NCI-H2029 (cell line): Measurements from ENCODE around the gene GSK3B.

Experiments
- DNase-seq: peaks from one replicate; lab custom pipeline; 2025; lab: John Stamatoyannopoulos, UW

GSK3B gene

DNA sequence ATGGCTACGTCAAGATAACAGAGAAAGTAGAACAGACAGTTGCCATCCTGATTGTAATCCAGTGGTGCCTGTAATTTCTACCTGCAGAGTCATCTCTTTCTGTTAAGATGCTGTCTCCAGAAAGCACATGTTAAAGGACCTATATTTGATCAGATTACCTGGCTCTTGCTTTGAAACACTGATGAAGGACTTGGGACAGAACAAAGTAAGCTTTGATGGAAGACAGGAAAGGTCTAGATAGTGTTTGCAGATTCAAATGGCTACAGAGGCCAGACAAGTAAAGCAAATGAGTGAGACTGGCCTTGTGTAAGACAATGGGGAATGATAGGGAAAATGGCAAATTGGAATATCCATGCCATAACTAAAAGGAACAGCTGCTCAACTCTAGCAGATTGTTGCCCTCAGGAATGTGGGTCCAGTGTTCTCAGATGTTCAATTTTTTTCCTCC lies 1.8 kb upstream of the GSK3B start:
- DNase-seq = no peak

GRCh38 chr3:120095226-120095978 lies 1.2 kb upstream of the GSK3B start:
- peak; percentile 93 for DNase-seq

DNA sequence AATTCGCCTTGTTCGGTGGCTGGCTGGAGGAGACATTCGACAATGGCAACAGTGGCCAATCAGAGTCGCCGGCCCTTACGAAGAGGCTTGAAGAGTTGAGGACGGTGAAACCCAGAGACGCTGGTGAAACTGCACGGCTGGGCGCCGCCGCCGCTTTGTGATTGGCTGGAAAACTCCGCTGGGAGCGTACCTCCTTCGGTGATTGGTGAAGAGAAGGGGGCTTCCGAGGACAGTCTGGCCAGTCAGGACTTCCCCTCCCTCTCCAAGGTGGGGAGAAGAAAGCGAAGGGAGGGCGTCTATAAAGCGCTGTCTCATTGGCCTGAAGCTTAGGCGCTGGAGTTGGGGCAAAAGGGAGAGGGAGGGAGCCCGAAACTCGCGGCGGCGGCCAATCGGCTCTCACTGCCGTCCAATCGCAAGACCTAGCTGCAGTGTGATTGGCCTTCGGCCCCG lies 554 bp upstream of the GSK3B start:
- DNase-seq = peak; percentile 100

DNA sequence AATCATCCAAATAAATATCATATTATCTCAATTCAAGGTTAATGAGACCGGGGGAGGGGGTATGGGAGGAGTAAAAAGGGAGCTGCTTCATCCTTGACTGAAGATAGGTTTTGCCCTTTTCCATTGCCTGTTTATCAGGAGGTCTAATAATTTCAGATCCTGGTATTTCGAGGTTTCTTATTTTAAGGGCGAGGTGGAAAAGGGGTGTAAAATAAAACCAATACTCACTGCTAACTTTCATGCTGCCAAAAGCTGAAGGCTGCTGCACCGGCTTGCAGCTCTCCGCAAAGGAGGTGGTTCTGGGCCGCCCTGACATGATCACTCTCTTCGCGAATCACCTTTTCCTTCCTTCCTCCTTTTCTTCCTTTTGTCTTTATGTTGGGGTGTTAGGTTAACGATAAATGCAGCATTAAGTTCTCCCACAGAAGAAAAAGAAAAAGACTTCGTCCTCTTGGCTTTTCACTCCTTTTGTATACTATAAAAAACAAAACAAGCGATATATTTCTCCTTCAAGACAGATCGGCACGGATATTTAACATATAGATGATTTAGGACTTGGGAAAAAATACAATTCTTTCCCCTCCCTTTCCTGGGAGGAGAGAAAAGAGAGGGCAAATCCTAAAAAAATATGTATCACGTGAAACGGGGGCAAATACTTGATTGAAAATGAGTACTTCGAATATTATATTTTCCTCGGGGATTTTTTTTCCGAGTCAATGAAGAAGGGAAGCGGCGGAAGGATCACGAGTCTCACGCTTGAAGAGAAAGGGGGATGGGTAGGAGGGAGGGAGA lies 932 bp downstream of the GSK3B start:
- no peak for DNase-seq

- DNase-seq = peak; percentile 20
Observed at GRCh38 chr3:120092474-120092873, 1.8 kb downstream of the GSK3B start.

DNA sequence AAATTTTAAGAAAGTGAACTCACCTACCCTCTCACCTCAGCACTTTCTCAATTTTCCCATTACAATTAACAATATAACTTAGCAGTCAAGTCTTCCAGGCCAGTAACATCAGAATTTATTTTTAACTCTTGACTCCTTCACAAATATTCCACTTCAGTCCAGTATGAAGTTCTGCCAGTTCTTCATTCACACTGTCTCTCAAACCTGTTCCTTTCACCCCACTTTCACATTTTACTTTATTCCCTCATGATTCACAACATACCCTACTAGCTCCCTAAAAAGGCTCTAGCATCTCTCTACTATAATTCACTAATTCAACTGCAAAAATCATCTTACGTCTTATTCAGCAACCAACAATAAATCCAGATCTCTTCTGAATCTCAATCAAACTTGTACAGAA lies 3.8 kb downstream of the GSK3B start:
- DNase-seq = no peak

DNA sequence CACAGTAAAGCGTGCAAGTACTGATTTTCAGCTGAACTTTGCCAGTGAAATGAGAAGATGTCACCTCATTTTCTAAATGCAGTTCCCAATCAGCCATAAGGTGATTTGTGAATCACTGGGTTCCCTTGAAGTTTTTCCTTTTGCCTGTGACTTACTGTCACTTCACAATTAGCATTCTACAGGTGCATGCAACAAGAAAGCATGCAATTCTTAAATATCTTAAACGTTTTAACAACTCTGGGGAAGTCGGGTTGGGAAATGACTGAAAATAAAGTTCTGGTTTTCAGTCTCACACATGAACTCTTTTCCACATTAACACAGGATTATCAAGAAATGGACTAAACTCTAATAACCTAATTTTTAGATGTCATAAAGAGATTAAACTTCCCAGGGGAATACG lies 5.2 kb downstream of the GSK3B start:
- DNase-seq = no peak

DNA sequence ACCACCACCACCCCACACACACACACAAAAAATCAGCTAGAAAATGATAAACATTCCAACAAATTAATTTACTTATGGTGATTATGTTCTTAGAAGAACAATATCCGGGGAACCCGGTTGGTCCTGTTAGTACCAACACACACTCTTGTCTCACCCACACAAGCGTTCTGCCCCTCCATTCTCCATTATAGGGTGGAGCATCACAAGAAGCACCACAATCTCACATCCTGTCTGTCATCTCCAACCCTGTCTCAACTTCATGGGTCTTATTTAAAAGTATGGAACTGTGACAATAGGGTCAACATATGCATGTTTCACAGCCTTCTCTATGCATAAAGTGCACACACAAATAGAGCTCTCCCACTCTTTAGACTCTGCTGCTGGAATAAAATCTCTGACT lies 5.6 kb downstream of the GSK3B start:
- DNase-seq = no peak

DNA sequence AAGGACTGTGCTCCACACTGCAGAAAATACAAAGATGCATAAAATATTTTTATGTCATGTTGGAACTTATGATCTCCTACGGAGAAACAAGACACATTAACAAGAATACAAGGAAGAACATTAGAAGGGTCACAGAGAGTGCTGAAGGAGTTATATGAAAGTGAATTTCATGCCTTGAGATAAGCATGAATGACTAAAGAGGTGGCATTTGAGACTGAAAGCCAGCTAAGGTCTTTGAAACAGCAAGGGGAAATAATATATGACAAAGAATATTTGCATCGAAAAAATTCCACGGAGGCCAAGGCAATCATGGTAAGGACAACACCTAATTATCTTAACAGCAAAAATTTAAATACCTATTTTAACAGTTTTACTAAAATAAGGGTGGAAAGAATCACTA lies 12.5 kb downstream of the GSK3B start:
- DNase-seq = no peak

DNA sequence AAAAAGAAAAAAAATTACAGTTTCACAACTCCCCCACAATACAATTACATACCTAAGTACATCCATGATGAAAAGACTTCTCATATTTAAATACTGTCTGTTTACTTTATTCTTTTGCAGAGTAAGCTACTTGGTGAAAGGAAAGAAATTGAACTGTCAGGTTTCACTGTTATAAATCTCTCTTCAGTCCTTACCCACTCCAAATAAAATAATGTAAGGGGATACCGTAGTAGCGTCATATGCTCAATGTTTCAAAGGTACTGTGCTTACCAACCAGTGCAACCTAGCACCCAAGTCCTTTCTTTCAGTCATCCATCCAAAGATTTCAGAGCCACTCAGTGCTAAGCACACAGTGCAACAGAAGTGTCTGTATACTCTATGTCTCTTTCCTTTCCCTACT lies 13.4 kb downstream of the GSK3B start:
- DNase-seq = no peak

DNA sequence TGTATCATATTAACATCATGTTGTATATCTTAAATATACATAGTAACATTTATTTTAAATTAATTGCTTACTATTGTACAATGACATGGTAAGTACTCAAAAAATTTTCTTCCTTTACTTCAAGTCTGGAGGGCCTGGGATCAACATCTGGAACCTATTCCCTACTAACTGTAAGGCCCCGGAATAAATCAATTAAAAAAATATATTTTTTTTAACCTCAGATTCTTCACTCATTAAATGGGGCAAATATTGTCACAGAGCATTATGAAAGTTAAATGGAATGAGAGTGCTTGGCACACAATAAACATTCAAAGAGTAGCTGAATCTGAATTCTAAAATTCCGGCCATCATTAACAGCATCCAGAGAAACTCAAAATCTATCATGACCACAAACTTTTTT lies 16.5 kb downstream of the GSK3B start:
- no peak for DNase-seq

GRCh38 chr3:120072867-120073525 lies 21.3 kb downstream of the GSK3B start:
- no peak for DNase-seq

GRCh38 chr3:120071259-120071658 lies 23.0 kb downstream of the GSK3B start:
- no peak for DNase-seq

DNA sequence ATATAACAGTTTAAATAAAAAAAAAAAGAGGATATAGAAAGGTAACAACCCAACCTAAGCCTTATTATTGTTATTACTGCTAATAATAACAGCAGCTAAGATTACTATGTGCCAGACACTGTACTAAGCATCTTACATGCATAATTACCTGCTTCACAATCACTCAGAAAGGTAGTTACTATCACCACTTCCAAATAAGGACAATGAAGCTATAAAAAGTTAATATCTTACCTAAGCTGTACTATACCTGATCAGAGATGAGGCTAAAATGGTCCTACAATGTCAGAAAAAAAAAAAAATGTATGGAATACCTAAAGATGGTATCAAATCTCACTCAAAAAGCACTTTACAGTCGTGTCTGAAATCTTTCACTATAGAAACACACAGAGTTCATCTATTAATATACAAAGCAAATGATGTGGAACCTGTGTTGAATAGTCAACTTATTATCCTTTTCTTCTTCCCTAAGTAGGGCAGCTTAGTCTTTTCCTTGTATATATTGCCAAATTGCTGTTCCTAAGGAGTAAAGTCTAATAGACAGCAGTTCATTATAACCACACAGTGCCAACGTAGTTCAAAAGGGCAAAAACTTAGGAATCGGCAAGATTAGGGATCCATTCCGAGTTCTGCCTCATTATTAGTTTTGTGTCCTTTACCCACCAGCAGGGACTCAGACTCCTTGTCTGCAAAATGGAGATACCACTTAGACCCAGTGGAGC lies 23.8 kb downstream of the GSK3B start:
- no peak for DNase-seq

GRCh38 chr3:120067083-120067482 lies 27.2 kb downstream of the GSK3B start:
- no peak for DNase-seq

GRCh38 chr3:120066634-120067033 lies 27.6 kb downstream of the GSK3B start:
- no peak for DNase-seq

DNA sequence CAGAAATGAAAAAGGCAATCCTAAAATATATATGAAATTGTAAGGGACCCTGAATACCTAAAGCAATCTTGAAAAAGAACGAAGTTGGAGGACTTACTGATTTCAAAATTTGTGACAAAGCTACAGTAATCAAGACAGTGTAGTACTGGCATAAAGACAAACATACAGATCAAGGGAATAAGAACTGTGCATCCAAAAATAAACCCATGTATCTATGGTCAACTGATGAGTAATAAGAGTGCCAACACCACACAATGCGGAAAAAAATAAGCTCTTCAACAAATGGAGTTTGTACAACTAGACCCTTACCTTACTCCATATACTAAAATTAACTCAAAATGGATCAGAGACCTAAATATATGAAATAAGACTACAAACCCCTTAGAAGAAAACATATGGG lies 29.6 kb downstream of the GSK3B start:
- DNase-seq = no peak

DNA sequence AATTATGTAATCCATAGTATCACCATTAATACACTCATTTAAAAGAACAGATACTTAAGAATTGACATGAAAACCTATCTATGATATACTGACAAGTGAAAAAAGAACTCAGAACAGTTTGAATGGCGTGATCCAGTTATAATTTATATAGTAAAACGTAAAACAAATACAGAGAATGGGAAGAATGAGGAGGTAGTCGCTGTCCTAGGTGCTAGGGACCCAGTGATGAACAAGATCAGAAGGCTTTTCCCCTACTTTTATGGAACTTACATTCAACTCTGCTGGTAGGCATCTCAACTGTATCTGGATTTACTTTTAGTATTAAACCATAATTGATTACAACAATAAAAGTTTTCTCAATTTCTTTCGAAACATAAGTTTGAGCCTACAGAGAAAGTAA lies 31.8 kb downstream of the GSK3B start:
- no peak for DNase-seq

- DNase-seq = no peak
Observed at GRCh38 chr3:120059081-120059864, 35.0 kb downstream of the GSK3B start.

DNA sequence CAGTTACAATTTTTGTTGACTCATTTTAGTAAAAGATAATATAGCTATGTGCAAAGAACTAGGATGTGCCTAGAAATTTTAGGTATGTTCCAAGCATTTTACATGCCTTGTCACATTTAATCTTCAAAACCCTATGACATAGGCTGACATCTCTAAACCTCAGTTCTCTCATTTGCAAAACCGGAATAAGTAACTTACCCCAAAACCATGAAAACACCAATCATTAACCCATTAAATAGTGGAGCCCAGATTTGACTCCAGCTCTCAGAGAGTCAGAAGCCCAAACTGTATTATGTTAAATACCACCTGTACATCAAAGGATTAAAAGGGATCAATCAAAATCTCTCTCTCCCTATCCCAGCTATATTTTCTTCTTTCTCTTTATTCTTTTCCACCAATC lies 36.6 kb downstream of the GSK3B start:
- DNase-seq = no peak

- no peak for DNase-seq
Observed at GRCh38 chr3:120057029-120057428, 37.2 kb downstream of the GSK3B start.
